Measurements from ENCODE around the gene SLC9A6. TPM values are rescaled to one million over a fixed set of nuclear protein-coding genes. Genes with fewer than 3 reads are reported as not detected.
"Not testable (repeated sequence)": the region's sequence is repeated elsewhere in the genome, so short reads cannot be mapped to it uniquely, and the experiment has no call there.

Gene SLC9A6
- total RNA-seq, 1 donor from 2014 or later, result 160 TPM

DNA sequence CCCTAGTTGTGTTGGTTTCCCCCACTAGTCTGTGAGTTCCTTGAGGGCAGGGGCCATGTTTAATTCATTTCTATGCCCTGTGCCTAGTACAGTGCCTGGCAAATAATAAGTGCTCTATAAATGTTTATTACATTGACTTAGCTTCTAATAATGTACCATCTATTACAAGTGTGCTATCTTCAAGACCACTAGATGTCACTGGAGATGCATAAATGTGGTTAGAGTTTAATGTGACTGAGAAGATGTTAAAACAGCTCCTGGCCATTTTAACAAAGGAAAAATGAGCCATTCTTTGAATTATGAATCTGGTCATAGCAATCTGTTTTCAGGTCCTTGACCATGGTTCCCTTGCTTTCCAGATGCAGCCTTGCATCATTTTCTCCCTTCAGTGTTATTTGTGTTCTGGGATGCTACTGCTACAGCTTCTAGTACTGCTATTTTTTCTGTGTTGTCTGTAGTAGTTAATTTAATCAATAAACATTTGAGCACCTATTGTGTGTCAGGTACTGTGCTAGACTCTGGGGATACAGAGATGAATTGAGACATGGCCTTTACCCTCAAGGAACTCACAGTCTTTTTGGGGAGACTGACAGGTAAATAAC is 43.2 kb downstream of the SLC9A6 start:
- FAIRE-seq (peak; percentile 63), DNase-seq (ENCODE audit: low spot score in 2 of 2) (peak; percentile 9 to 10)

DNA sequence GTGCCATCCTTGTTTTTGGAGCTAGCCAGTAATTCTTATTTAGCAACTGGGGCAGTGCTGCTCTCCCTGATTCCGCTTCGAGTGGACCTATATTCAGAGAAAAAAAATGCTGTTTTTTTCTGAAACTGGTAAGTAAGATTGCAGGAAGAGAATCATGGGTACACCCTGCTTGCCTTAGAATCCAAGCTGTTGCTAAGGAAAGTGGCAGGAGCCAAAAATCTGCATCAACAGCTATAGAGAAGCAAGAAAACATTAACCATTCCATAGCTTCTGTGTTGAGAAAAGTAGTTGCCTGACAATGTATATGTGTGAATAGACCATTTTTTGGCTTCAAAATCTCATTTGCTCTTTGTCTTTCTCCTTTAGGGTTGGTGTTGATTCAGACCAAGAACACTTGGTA is 44.5 kb downstream of the SLC9A6 start:
- DNase-seq (ENCODE audit: low spot score in 2 of 2), result no peak
- no peak for FAIRE-seq

DNA sequence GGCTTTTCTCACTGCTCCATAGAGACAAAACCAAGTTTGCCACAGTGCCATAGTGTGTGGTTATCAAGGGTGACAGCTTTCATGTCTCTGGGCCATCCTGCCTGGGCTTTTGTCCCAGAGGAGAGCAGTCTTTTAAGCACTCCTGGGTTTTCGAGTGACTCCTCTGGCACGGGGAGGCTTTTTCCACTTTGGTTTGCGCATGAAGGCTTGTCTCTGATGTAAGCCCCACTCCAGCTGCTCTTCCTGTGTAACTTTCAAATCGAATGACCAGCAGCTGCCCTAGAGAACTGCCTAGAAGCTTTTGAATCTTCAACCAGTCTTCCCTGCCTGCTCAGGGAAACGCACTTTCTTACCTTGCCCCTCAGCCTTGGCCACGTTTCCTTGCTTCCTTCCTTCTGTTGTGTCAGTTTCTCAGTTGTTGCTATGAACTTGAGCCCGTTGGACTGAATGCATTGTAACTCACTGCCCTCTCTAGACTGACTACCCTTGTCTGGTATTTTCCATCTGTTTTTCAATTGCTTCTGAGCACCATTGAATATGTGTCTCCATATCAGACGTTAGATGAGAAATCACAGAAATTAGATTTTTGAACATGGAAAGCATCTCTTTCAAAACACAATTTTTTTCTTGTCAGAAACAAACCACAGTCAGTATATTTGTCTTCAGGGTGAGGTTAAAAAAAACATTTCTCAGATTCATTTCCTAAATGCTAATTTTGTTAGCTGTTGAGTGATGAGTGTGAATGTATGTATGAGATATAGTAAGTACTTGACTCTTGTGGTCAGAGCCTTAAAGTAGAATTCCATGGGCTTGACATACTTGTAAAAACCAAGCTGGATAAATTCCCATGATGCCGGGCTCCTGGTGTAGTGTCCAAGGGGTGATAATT is 45.3 kb downstream of the SLC9A6 start:
- DNase-seq (ENCODE audit: low spot score in 2 of 2) (no peak), FAIRE-seq (no peak)

DNA sequence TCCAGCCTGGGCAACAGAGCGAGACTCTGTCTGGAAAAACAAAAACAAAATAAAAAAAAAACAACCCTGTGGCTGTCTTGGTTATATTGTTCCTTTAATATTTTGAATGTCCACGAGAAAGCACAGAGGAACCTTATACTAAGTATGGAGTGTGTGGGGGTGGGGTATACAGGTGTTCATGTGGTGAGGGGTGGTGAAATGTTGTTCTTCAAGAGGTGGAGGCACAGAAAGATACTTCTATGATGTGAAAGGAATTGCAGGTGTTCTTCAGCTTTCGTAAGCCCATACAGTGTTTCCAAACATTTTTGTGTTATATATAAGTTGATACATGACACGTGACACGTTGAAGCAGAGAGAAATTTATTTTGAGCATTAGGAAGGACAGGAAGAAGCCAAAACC is 46.4 kb downstream of the SLC9A6 start:
- FAIRE-seq, result no peak
- DNase-seq (ENCODE audit: low spot score in 2 of 2), result no peak

DNA sequence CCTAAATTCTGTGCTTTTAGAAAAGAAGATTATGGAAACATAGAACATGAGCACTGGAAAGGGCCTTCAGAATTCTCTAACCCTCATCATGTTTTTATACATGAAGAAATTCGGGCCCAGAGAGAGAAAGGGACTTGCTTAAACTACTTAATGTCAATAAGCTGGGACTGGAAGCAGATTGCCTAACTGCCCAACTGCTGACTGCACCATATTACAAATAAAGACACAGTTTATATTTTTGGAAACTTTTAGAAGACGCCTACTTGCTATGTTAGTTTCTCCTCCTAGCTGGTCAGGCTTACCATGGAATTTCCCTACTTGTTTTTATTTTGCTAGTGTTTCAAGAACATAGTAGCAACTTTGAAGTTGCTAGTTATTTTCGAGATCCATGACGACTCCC is 47.1 kb downstream of the SLC9A6 start:
- DNase-seq (ENCODE audit: low spot score in 2 of 2) (no peak), FAIRE-seq (no peak)

DNA sequence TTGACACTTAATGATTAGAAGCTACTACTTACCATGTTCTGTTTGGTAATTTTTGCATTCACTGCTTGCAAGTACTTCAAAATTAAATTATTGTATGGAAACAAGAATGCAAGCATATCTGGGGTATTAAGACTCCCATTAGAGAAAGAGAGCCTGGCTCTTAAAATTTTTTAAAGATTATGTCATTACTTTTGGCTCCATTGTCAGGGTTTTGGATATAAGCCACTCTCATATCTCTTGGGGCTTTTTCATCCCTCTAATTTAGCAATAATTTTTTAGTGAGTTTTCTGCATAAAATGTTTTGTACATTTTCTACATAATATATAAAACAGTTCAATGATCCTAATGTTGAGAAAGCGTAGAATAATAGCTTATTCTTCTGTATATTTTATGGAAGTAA is 49.4 kb downstream of the SLC9A6 start:
- no peak for DNase-seq (ENCODE audit: low spot score in 2 of 2)
- no peak for FAIRE-seq

DNA sequence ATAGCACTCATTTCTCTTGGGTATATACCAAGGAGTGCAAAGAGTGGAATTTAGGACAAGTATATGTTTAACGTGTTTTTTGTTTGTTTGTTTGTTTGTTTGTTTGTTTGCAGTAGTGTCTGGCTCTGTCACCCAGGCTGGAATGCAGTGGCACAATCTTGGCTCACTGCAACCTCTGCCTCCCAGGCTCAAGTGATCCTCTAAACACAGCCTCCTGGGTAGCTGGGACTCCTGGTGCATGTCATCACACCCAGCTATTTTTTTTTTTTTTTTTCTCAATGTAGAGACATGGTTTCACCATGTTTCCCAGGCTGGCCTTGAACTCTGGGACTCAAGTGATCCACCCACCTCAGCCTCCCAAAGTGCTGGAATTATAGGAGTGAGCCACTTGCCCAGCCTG is 50.4 kb downstream of the SLC9A6 start:
- FAIRE-seq, result no peak
- no peak for DNase-seq (ENCODE audit: low spot score in 2 of 2)

DNA sequence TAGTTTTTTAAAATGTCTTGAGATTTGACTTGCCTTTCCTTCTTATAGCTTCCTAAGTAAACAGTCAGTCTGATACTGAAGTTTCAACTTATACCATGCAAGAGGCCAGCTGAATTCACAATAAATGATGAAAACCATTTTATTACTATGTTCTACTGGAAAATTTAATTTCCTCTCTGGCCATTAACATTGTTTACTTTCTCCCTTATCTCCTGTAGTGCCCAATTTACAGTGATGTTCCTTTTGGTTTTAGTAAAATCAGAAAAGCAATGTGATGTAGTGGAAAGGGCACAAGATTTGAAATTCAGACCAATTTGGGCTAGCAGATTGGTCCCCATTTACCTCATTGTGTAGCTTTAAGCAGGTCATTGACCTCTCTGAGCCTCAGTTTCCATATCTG is 54.2 kb downstream of the SLC9A6 start:
- FAIRE-seq, result no peak

DNA sequence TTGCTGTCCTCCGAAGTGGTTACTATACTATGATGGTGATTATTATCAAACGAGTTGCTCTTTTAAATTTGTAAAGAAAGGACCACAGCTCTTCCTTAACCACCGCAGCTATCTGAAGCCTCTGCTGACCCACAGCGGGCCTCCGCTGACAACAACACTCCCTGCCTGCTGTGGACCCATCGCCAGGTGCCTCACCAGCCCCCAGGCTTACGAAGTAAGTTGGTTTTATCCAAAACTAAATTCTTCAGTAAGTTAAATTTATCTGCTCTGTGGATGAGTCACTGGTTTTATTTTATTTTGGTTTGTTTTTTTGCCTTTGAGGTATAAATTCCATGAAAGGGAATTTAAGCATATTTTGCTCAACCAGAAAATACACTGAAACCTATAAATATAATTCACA is 54.7 kb downstream of the SLC9A6 start:
- FAIRE-seq, result no peak
- no peak for DNase-seq (ENCODE audit: low spot score in 2 of 2)

More for the DNA sequence above, 54.2 kb downstream of the SLC9A6 start:
- no peak for DNase-seq (ENCODE audit: low spot score in 2 of 2)

DNA sequence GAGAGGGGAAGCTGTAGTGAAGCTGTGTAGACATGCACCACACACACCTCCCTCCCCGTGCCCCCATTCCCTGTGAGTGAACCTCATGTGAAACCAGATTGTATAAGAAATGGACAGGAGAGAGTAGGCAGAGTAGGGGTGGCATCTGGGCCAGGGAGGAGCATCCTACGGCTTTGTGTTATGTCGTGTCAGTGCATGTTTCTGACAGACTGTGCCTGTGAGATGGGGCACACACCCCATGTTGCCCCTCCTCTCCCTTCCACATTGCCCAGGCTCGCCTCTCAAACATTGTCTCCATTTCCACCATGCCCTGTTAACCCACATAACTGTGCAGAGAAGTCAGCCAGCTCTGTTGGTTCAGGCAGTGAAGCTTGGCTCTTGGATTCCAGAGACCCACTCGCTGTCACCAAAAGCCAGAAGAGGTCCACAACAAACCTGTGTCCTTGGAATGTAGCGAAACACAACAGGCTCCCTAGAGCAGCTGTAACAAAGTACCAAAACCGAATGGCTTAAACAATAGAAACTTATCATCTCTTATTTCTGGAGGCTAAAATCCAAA is 56.1 kb downstream of the SLC9A6 start:
- DNase-seq (ENCODE audit: low spot score in 2 of 2) (no peak), FAIRE-seq (no peak)

DNA sequence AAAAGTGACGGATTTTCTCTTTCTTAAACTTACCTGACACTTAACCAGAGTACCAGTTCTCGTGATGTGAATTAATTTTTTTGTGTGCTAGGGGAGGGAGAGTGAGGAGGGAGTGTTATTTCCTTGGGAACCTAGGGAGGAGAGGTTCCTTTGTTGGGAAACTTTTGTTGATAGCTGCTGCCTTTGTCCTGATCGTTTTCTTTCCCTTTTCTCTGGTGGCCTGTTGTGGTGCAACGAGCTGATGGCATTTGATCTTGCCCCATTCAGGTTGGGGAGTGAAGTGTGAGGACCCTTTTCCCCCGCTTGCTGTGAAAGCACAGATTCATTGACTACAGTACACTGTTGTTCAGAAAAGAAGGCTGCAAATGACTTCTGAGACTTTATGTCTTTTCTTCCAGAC is 59.8 kb downstream of the SLC9A6 start:
- no peak for DNase-seq (ENCODE audit: low spot score in 2 of 2)
- no peak for FAIRE-seq

DNA sequence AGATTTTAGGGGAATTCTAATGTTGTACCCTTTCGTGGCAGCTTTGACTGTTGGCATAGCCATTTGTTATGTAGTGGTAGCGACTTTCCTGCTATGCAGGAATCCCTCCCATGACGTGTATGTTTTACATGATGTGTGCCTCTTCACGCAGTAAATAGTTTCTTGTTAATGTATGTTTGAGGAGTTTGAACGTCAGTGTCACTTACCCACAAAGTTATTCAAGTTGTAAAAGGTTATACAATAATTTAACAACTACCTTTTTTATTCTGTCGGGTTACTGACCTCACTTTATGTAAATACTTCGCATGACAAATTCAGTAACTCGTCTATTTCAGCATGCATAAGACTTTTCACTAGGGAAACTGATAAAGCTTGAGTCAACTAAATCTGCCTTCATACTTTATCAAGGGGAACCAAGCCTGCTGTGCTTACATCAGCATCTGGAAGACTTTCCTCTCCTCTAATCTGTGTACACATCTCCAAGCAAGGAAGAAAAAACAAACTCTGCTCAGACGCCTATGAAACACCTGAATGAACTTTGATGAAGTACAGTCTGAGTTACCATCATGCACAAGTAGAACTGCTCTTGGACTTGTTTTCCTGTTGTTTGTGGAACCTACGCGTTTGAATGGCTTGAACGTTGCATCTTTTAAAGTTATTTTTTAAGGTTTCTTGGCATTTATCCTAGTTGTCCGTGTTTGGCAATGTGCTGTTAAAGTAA is 61.2 kb downstream of the SLC9A6 start:
- DNase-seq (ENCODE audit: low spot score in 2 of 2) (no peak), FAIRE-seq (no peak)

DNA sequence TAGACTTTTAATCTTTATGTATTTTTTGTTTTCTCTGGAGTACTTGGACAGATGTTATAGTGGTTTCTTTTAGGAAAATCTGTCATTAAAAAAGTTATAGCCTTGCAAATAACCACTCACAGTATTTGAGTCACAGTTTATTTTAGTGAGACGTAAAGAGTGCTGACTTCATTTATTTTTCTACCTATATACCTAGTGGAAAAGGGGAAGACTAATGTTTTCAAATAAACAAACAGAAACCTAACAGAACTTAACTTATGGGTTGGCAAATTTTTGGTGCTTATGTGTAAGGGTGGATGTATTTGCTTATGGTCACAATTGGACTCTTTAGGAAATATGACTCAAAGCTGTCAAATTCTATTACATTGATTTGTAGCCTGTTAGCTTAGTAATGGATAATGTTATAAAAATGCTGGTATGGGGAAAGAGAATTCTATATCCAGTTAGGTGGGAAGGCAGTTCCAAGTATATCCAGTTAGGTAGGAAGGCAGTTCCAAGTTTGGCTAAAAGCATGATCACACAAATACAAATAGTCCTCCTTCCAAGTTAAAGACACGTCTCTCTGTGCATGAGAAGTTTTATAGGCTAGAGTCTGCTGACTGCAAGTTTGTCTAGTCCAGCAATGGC is 61.9 kb downstream of the SLC9A6 start:
- DNase-seq (ENCODE audit: low spot score in 2 of 2), result no peak
- FAIRE-seq, result no peak

DNA sequence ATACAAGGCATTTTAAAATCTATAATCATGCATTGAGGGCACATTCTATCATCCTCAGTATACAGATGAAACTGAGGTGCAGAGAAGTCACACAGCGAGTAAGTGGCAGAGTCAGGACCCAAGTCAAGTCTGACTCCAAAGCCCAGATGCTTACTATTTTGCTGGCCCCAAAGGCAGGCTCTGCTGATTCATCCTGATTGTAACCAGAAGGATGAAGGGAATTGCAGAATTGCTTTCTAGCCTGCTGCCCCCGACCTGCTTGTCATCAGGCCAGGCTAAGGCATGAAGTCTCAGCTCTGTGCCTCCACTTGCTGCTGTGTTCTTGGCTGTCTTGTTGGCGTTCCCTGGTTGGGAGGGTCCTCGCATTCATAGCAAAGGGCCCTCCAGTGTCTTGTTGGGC is 62.7 kb downstream of the SLC9A6 start:
- no peak for FAIRE-seq
- DNase-seq (ENCODE audit: low spot score in 2 of 2), result no peak

DNA sequence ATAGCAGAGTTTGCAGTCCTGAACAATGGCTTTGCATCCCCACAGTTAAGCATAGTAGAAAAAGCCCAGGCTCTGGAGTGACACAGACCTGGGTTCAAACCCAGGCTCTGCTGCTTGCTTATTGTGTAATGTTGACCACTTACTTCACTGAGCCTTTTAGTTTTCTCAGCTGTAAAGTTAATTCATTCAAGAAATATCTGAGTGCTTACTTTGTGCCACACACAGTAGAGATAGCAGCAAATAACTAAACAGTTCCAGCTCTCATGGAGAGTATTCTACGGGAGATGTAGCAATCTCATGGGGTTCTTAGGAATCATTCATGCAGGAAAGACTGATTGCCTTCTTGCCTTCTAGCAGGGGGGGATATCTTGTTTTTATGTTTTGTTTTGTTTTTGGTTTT is 63.2 kb downstream of the SLC9A6 start:
- FAIRE-seq (no peak), DNase-seq (ENCODE audit: low spot score in 2 of 2) (no peak)

DNA sequence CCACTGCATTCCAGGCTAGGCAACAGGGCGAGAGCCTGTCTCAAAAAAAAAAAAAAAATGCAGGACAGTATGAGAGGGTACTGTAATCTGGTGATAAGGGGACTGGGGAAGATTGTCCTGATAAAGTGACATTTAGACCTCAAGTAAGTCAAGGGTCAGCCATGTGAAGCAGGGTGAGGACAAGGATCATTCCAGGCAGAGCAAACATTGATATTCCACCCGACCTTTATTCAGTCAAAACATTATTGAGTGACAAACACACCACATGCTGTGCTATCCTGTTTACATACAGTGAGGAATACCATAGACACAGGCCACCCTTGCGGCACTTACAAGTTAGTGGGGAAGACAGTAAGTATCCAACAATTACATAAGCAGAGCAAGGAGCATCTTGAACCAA is 64.4 kb downstream of the SLC9A6 start:
- FAIRE-seq (no peak), DNase-seq (ENCODE audit: low spot score in 2 of 2) (no peak)

DNA sequence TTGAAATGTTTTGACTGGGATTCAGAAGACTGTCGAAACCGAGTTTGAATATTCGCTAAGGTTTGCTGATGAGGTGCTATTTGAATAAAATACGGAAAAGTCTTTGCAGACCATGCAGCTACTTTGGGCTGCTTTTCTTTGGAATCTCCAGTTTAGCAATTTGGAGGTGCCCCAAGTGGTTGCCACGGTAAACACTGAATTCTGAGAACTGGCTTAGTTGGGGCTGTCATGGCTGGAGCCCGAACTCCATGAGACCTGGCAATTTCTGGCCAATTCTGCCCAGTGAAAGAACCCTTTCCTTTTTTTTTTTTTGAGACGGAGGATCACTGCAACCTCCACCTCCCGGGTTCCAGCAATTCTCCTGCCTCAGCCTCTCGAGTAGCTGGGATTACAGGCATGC is 65.6 kb downstream of the SLC9A6 start:
- FAIRE-seq, result not testable (repeated sequence)

DNA sequence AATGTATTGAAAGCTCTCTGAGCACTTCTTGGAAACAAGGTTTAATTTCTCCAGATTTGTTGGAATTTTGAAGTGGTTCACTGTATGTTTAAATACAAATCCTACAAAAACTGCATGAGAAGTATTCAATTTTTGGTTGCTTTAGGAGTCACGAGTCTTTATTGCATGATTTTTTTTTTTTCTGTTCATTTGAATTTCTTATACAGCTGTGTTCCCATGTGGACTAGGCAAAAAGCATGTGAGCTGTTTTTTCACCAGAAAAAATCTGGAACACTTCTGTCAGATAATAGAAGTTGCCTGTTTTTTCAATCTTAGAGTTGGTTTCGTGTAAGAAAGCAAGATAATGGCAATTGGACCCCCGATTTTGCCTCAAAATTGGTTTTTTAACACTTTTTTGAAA is 66.4 kb downstream of the SLC9A6 start:
- no peak for FAIRE-seq
- DNase-seq (ENCODE audit: low spot score in 2 of 2), result no peak

More for the DNA sequence above, 65.6 kb downstream of the SLC9A6 start:
- not testable (repeated sequence) for DNase-seq (ENCODE audit: low spot score in 2 of 2)

DNA sequence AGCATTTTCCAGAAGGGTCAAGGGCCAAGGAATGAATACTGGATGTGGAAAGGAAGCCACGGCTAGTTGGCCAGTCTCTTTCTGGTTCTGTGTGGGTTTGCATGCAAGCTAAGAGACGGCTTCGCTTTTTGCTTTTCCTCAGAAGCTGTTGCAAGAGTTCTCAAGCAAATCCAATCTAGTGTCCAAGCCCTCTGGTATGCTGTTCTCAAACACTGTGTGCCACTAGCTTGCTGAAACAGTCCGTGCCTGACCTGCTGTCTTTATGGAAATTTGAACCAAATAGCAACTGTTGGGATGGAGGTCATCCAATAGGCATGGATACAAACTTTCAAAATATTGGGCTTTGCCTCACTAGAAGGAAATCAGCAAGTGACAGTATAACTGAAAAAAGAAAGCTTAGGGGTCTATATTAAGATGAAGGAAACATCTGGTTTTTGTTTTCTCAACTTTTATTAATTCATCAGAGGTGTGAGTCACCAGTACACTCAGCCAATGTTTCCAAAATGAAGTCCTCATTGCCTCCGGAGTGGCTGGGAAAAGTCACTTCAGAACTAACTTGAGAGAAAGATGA is 70.5 kb downstream of the SLC9A6 start:
- no peak for DNase-seq (ENCODE audit: low spot score in 2 of 2)
- no peak for FAIRE-seq

DNA sequence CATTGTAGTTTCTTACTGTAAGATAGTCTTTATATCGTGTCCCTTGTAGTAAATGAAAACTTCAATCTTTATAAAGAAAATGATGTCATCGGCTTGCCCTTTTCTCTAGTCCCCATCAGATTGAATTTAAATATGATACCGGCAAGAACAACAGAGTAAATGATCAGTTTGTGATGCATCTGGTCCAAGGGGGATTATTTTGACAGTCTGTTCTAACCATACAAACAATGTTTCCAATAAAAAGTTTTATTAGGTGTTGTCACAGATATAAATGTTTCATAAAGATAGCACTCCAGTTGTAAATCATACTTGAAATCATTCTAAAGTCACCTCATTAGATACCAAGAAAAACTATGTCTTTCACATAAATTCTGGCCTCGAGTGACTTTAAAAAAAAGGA is 72.3 kb downstream of the SLC9A6 start:
- no peak for DNase-seq (ENCODE audit: low spot score in 2 of 2)
- FAIRE-seq, result no peak

Measured in frontal cortex (tissue), 4 donors.